SIG-M5 treated with dmso at 0.1 percent for 504 hours (cell line): Measurements from ENCODE around the gene COPS6.

Experiments used
- DNase-seq: peaks from one replicate; lab custom pipeline; 2025; ENCODE audit not compliant: unreplicated experiment; lab: John Stamatoyannopoulos, UW

The COPS6 gene

DNA sequence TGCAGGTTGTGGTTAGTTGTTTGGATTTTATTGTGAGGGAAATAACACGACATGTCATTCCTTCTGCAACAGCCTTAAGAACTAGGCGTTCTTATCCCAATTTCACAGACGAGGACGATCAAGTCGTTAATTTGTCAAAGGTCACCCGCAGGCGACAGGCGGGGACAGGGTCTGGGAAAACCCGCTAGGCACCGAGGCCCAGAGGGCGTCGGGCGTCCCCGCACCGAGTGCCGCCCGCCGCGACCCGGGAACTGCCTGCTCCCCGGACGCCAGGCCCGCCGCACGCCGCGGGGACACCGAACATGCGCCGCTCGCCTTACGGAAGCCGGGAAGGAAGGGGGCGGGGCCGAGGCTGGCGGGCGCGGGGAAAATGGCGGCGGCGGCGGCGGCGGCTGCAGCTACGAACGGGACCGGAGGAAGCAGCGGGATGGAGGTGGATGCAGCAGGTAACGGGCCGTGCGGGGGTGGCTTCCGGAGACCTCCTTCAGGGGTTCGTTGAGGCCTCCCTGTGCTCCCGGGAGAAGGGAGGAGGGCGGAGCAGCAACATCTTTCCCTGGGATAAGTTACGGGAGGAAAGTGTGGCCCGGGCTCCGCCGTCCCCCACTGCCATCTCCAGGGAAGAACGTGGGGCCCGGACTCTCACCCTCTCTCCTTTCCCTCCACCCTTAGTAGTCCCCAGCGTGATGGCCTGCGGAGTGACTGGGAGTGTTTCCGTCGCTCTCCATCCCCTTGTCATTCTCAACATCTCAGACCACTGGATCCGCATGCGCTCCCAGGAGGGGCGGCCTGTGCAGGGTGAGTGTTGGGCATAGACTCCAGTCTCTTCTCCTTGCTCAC is at the start of gene COPS6:
TSS of gene COPS6 (plus strand) at position 349 of the 837 bp plus-strand sequence. CDS start at position 371, 22 bp downstream.
- peak; percentile 56 for DNase-seq

DNA sequence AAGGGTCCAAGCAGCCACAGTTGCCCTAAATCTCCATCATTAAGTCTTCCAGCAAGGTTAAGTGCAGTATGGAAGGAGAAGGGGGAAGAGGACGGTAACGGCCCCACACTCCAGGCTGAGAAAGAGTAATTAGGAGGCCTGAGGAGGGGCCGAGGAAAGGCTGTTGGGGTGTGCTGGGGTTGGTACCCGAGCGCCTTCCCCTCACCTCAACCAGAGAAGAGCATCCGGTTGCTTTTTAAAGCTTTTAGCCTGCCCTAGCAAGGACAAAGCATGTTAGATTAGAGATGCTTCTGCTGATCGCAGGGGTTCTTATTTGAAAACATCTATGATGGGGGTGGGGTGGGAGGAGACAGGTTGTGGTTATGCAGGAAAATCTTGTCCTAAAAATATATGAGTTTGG is 48.2 kb upstream of the COPS6 start:
- no peak for DNase-seq

DNA sequence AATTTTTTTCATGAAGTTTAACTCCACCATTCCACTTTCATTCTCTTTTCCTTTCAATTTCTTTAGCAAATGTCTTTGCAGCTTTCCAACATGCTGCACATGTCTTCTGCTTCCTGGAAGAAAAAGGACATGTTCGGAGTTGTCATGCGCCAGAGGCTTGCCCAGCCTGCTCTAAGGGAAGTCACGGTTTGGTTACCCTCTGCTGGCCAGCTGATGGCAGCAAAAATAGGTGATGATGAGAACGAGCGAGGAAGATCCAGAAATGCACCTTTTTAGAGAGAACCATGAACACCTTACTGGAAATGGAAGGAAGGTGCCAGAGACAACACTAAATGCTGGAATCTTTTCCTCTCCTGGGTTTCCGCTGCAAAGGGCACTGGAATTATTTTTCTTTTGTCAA is 44.1 kb upstream of the COPS6 start:
- DNase-seq, result peak; percentile 59

DNA sequence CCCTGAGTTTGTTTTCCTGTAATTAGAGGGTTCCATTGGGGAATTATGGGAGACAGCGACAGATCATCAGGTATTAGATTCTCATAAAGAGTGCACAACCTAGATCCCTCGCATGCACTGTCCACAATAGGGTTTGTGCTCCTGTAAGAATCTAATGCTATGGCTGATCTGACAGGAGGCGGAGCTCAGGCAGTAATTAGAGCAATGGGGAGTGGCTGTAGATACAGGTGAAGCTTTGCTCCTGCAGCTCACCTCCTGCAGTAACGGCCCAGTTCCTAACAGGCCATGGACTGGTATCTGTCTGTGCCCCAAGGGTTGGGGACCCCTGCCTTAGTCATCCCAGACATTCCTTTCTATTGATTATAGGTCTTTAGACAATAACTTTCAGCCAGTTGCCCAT is 40.1 kb upstream of the COPS6 start:
- no peak for DNase-seq

DNA sequence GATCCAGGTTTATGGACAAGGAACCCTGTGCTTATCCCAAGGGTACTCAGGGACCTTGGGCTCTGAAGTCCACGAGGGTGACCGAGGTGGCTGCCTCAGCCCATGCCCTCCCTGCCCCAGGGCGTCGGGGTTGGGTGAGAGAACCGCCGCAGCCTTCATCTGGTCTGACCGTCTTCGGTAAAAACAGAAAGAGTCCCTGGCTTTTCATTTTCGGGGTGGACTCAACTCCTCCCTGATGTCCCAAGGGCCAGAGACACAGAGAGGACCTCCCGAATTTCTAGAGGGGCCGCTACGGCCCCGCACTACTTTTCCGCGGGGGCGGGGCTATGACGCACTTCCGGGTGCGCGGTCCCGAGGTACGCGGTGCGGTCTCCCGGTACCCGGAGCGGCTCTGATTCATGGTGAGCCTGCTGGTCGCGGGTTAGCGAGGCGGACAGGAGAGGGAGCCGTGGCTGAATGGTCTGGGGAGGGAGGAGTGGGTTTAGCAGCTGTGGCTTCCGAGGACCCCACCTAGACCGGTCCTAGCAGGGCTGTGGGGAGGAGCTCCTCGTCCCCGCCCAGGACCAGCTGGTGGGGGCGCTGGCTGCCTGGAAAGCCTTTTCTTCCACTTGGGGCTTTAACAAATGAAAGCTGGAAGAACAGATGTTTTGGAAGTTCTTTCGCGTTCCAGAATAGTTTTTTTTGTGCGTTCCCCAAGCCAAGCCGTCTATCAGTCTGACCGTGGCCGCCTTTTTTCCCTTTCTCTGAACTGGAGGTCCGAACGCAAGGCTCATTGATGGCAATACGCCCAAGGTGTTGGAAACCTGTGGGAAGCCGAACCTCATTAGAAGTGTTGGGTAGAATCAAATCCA is 39.1 kb upstream of the COPS6 start, which contains the start of gene ZSCAN21:
TSS of gene ZSCAN21 (plus strand) at position 334 of the 851 bp plus-strand sequence. CDS start 7,233 bp downstream, outside the sequence.
- DNase-seq, result peak; percentile 48

DNA sequence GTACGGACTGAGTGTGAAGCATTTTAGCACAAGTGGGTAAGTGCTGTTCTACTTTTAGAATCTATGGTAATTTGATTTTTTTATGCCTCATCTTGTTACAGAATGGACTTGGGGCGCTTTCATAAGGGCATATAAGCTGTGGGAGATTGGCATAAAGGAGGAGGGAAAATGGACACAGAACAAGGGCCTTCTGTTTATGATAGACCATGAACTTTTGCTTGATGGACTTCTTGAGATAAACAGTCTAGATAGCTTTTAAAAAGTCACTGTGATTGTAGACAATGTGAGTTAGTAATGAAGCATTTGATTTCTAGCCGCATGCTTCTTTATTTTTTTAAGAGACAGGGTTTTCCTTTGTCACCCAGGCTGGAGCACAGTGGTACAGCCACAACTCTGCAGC is 37.2 kb upstream of the COPS6 start:
- DNase-seq, result no peak

DNA sequence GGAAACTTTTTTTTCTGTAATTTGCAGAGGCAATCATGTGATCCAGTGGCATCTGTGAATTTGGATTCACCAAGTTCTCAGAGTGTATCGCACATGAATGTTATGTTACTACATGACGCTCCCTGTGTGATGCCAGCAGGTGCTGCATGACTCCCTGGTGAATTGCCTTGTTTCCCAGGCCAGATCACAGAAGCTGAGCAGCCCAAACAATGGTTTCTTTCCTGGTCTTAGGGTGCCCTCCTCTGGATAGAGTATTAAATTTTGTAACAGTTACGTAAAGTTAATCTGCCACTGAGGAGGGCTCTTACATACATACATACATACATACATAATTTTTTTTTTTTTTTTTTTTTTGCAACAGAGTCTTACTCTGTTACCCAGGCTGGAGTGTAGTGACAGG is 35.6 kb upstream of the COPS6 start:
- DNase-seq, result peak; percentile 63

DNA sequence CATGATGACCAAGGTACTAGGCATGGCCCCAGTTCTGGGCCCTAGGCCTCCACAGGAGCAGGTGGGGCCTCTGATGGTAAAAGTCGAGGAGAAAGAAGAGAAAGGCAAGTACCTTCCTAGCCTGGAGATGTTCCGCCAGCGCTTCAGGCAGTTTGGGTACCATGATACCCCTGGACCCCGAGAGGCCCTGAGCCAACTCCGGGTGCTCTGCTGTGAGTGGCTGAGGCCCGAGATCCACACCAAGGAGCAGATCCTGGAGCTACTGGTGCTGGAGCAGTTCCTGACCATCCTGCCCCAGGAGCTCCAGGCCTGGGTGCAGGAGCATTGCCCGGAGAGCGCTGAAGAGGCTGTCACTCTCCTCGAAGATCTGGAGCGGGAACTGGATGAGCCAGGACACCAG is 31.8 kb upstream of the COPS6 start:
- DNase-seq, result no peak

DNA sequence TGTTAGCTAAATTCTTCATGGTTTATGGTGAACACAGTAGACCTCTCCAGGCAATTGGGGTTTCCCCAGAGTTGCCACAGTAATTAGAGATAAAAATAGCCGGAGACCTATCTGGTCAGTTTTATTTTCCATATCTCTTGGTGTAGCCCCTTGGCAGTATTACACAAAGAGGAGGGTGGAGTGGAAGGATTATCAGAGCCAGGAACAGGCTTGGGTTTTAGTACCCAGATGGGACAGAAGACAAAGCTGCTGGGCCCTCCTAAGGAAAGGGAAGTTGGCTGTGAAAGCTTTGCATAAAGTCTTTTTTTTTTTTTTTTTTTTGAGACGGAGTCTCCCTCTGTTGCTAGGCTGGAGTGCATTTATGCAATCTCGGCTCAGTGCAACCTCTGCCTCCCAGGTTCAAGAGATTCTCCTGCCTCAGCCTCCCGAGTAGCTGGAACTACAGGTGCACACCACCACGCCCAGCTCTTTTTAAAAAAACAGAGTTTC is 29.5 kb upstream of the COPS6 start:
- no peak for DNase-seq

DNA sequence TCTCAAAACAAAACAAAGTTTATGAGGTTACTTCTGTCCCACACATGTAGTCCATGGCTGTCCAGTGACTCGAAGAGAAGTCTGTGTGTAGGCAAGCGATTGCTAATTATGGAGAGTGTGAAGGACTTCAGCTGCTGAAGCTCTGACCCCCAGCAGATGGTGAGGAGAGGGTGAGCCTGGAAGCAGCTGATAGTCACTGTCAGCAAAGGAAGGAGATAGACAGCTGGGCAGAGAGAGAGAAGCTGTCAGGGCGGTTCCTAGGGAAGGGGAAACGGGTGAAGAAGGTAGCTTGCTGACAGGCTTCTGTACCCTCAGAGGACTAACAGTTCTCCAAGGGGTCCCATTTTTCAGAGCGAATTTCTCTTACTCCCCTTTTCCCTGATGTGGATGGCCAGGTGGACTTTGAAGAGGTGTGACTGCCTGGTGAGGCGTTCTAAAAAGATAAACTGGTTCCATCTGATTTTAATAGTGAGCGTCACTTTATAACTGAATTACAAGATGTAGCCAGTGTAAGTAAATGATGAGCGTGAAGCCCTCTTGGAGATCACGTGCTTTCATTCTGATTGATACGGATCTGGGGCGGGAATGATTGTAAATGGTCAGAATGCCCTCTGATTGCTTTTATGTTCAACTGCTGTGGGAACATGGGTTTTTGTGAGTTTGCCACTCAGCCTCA is 27.1 kb upstream of the COPS6 start:
- no peak for DNase-seq

DNA sequence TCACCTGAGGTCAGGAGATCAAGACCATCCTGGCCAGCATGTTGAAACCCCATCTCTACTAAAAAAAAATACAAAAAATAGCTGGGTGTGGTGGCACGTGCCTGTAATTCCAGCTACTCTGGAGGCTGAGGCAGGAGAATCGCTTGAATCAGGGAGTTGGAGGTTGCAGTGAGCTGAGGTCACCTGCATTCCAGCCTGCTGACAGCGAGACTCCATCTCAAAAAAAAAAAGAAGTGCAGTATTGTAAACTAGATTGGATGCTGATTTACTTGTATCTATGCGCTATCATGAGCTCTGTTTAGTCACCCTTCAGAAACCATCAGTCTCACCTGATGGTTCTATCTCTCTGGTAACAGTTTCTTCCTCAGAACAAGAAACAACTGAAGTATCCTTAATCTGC is 25.4 kb upstream of the COPS6 start:
- DNase-seq, result no peak

DNA sequence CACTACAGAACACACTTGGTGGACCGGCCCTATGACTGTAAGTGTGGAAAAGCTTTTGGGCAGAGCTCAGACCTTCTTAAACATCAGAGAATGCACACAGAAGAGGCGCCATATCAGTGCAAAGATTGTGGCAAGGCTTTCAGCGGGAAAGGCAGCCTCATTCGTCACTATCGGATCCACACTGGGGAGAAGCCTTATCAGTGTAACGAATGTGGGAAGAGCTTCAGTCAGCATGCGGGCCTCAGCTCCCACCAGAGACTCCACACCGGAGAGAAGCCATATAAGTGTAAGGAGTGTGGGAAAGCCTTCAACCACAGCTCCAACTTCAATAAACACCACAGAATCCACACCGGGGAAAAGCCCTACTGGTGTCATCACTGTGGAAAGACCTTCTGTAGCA is 24.6 kb upstream of the COPS6 start:
- DNase-seq, result no peak

DNA sequence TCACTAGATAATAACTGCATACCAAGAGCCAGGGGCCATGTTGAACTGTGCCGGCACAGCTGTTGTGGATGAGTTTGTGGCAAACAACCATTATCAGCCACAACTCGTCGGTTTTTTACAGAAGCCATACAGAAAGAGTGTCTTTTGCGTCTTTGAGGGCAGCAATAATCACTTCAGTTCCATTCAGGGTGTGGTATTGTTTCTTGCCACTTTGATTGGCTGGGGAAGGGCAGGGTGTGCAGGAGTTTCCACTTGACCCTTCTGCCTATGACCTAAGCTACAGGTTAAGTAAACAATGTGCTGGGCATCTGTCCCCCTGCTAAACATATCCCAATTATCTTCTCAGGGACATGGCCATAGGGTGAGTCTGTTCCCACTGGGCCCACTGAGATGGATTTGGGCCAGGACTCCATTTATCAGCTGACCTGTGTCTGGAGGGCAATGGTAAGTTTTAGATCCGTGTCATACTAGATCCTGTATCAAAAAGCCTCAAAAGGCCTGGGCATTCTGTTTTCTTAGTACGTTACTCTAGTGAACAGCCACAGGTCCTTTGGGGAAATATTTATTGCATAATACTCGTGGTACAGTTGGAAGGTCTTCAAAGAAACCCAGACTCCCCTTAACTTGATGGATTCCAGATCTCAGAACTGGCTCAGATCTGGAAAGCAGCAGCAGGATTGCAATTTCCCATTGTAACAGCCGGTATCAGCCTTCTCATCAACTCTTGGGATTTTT is 23.1 kb upstream of the COPS6 start:
- DNase-seq, result no peak

DNA sequence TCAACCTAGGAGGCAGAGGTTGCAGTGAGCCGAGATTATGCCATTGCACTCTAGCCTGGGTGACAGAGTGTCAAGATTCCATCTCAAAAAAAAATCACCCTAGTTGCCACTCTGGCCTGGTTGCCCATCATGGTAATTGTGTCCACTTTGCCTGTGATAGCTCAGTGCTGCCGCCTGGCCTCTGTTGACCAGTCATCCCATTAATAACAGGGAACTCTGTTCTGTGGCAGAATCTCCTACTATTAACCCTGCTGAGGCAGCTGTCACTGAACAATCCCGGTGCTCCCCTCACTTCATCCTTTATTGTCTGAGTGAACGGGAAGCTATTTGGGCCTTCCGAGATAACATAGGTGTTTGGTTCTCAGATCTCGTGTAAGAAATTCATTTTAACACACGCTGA is 21.8 kb upstream of the COPS6 start:
- DNase-seq, result no peak

DNA sequence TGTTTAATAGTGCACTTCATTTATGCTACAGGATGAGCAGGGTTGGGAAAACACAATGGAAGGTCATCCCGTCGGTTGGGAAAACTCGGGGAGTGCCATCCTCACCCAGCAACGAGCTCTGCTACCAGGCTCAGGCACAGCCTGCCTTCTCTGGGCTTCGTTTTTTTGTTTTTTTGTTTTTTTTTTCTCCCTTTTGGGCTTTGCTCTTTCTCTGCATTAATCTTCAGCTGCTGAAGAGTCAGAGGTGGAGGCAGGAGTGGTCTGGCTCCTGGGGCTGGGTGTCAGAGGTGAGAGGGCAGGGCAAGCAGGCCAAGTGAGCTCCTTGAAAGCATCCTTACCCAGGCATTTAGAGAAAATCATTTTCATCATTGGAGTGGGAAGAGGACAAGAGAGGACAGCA is 18.8 kb upstream of the COPS6 start:
- DNase-seq, result no peak

DNA sequence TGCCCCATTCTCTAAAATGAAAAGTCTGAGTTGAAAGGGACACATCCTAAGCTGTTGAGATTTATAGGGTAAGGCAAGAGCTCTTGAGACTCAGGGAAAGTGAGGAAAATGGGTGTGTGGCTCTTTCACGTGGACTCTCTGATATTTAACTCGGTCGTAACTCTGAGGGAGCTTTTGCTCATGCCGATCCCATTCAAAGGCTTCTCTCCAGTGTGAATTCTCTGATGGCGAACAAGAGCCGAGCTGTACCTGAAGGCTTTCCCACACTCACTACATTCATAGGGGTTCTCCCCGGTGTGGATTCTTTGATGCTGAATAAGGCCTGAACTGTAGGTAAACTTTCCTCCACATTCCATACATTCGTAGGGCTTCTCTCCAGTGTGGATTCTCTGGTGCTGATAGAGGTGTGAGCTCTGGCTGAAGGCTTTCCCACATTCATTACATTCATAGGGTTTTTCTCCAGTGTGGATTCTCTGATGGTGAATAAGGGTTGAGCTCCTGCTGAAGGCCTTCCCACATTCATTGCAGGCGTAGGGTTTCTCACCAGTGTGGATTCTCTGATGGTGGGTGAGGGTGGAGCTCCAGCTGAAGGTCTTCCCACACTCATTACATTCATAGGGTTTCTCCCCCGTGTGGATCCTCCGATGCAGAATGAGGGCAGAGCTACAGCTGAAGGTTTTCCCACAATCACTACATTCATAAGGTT is 17.6 kb upstream of the COPS6 start:
- DNase-seq, result no peak

DNA sequence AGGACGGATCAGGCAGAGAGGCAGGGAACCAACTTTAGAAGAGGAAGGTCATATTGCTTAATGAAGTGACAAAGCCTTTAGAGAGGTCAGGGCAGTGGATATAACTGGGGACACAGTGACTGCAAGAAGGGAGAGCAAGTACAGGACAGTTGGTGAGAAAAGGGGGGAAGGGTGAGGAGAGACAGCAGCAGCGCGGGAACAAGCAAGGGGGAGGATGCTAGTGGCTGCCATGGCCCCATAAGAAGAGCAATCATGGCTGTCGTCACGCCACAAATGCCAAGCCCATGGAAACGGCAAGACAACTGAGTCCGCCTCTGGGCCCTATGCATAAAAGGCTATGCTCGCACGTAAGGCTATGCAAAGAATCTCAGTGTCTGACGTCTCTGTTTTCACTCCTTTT is 16.3 kb upstream of the COPS6 start:
- DNase-seq, result no peak

DNA sequence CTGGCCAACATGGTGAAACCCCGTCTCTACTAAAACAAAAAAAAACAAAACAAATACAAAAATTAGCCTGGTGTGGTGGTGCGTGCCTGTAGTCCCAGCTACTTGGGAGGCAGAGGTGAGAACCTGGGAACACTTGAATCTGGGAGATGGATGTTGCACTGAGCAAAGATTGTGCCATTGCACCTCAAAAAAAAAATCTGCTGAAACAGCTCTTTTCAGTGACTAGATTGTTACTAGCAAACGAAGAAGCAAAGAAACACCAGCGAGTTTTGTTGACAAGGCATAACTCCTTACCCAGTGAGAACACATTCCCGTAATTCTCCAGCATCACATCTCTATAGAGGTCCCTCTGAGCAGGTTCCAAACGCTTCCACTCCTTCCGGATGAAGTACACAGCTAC is 13.9 kb upstream of the COPS6 start:
- DNase-seq, result no peak

DNA sequence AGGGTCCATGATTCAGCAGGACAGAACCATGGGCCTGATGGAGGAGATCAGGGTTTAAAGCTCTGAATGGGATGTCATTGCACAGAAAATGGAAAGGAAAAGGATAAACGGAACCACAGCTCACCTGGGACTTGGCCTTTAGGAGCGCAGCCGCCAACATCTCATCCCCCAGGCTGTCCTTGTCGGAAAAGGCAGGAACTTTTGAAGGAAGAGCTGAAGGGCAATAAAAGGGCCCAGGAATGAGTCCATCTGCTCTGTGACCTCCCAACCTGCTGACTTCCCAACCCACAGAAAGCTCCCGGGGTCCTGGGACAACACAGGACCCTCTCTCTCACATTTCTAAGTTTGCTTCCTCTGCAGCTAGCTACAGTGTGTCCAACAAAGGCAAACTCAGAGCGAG is 13.4 kb upstream of the COPS6 start:
- no peak for DNase-seq

DNA sequence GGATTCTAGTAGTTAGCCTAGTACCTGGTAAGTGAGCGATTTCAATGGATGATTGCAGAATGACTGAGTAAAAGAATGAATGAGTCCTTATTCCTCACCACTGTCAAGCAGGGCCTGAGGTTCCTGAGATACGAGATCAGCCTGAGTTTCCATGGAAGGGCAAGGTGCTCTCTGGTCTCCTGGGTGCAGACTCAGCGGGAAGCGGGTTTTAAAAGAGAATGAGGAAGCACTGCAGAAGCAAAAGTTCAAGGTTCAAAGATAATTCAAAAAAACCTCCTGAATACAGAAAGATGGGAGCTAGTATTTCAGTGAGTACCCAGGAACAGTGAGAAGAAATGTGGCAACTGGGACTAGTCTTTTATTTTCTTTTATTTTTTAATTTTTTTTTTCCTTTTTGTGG is 11.6 kb upstream of the COPS6 start:
- DNase-seq, result no peak
